ENCODE results near the gene CYP2C18. TPM values are rescaled to one million over a fixed set of nuclear protein-coding genes. Genes with fewer than 3 reads are reported as not detected.
"Not testable (repeated sequence)": the region's sequence is repeated elsewhere in the genome, so short reads cannot be mapped to it uniquely, and the experiment has no call there.

The CYP2C18 gene
- polyA plus RNA-seq (ENCODE audit: insufficient read length) = 0.12 TPM

DNA sequence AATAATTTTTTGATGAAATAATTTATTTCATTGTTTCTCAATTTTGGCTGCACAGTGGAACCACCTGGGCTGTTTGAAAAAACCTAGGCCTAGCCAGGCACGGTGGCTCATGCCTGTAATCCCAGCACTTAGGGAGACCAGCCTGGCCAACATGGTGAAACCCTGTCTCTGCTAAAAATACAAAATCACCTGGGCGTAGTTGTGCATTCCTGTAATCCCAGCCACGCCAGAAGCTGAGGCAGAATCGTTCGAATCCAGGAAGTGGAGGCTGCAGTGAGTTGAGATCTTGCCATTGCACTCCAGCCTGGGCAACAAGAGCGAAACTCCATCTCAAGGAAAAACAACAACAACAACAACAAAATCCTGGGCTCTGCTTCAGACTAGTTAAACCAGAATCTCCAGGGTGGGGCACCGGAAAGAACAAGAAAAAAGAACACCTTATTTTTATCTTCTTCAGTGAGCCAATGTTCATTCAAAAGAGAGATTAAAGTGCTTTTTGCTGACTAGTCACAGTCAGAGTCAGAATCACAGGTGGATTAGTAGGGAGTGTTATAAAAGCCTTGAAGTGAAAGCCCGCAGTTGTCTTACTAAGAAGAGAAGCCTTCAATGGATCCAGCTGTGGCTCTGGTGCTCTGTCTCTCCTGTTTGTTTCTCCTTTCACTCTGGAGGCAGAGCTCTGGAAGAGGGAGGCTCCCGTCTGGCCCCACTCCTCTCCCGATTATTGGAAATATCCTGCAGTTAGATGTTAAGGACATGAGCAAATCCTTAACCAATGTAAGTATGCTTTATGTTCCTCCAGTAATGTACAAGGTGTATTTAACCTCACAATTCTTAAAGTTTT is at the start of gene CYP2C18:
Gene CYP2C18 (plus strand): TSS at position 516 of the 841 bp plus-strand sequence. CDS start 91 bp downstream, at position 607.
- no peak for DNase-seq

GRCh38 chr10:94638097-94638496 is 45.4 kb upstream of the CYP2C18 start:
- not testable (repeated sequence) for DNase-seq

- no peak for DNase-seq
Measured at GRCh38 chr10:94639902-94640301, 43.6 kb upstream of the CYP2C18 start.

DNA sequence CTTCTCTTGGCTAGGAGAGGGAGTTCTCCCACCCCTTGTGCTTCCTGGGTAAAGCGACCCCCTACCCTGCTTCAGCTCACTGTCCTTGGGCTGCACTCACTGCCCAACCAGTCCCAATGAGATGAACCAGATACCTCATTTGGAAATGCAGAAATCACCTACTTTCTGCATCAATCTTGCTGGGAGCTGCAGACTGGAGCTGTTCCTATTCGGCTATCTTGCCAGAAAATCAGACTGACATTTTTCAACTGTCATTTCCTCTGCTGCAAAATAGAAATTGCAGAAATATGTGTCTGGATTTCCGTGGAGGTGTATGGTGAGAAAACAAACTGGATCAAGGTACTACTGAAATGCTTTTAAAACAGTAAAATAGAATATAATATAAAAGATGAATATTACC is 43.0 kb upstream of the CYP2C18 start:
- DNase-seq = no peak

DNA sequence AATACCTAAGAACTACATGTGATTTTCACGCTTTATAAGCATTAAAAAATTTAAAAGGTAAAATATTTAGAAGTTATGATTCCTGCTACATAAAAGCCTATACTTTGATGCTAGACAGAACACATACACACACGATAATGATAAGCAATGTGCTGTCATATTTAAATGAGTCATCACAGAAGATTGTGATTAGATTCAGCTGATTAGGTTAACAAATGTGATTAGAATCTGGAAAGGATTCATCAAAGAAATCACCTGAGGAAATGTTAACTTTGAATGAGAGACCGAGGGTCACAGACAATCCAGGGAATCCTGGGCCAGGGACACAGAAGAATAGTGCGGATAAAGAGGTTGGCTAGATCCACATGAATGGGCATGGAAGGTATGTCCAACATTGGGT is 42.0 kb upstream of the CYP2C18 start:
- DNase-seq = no peak

- no peak for DNase-seq
Measured at GRCh38 chr10:94644352-94644751, 39.2 kb upstream of the CYP2C18 start.

- no peak for DNase-seq
Measured at GRCh38 chr10:94645285-94645684, 38.2 kb upstream of the CYP2C18 start.

- not testable (repeated sequence) for DNase-seq
Measured at GRCh38 chr10:94655201-94655600, 28.3 kb upstream of the CYP2C18 start.

GRCh38 chr10:94663061-94663460 is 20.5 kb upstream of the CYP2C18 start:
- not testable (repeated sequence) for DNase-seq

DNA sequence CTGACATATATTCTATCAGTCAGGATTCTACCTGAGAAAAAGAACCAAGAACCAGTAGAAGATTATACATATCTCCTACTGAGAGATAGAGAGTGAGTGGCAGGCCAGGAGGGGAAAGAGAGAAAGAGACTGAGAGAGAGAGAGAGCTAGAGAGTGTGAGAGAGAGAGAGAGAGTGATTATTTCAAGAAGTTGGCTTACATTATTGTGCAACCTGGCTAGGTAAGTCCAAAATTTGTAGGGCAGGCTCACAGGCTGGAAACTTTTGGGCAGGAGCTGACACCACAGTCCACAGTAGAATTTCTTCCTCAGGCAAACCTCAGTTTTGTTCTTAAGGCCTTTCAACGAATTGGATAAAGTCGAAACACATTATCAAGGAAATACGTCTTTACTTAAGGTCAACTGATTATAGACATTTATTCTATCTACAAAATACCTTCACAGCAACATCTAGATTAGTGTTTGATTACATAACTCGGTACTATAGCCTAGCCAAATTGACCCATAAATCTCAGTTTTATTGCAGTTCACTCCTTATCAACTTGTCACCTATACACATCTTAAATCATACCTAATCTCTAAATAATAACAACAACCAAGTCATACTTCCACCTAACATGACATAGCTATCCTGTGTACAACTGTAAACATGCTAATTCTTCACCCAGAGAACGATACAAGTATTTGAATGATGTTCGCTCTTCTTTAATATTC is 17.0 kb upstream of the CYP2C18 start:
- no peak for DNase-seq

DNA sequence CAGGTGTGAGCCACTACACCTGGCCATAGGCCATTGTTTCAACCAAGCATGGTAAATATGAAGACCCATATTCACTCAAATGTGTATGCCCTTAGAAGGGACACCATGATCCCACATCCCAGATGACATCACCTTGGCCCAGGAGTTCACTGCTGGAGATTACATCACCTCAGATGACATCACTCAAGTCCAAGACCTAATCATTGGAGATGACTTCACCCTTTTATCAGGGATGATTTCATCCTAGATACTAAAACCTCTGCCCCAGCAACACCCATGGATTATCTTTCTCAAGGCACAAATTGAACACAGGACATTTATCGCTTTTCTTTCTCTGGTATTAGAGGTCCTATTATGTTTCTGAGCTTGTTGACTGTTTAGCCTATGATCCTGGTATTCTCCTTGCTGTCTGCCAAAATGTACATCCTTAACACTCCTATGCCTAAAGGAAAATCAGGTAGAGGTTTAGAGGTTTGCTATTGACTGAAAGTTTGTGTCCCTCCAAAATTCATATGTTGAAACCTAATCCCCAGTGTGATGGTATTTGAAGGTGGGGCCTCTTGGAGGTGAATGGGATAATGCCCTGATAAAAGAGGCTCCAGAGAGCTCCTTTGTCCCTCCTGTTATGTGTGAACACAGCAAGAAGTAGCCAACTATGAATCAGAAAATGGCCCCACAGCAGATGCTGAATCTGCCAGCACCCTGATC is 9.8 kb upstream of the CYP2C18 start:
- DNase-seq = no peak

DNA sequence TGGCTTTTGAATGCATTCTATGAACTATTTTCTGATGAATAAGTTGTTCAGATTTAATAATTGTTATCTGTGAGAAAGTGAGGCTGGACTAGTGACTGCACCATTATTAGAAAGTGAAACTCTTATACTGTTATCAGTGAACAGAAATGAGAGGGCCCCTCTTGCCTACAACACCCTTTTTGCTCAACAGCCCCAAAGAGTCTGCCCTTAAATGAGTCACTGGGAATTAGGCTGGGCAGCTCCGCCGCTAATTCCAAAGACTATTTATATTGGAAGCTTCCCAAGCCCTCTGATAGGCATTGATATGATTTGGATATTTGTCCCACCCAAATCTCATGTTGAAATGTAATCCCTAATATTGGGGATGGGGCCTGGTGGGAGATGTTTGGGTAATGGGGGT is 7.0 kb upstream of the CYP2C18 start:
- DNase-seq = no peak

DNA sequence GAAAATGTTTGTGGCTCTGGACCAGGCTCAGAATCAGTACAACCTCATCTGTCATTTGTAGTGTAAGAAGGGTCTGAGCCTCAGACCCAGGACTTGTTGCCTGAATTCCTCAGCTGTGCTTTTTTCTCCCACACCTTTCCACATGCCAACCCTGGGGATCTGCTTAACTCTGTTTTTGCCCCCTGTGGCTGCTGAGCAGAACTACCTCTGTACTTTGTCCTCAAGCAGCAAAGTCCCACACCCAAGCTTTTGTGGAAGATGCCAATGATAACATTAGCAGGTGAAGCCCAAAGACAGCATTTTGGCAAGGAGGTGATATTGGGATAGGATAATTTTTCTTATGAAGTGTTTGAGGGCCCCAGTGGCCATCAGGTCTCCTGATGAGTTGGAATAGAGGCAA is 5.8 kb upstream of the CYP2C18 start:
- DNase-seq = no peak

DNA sequence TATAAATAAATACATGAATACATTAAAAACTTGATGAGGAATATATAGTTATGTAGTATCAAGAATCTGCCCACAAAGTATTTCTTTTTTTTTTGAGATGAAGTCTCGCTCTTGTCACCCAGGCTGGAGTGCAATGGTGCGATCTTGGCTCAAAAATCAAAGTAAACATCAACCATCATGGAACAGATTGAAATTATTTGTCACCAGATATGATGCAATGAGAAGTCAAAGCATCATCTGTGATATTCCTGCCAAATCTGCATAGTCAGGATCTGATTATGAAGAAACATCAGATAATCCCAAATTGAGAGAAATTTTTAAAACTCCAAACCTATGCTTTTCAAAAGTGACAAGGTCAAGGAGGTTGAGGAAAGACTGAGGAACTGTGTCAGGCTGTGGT is 5.1 kb upstream of the CYP2C18 start:
- no peak for DNase-seq

DNA sequence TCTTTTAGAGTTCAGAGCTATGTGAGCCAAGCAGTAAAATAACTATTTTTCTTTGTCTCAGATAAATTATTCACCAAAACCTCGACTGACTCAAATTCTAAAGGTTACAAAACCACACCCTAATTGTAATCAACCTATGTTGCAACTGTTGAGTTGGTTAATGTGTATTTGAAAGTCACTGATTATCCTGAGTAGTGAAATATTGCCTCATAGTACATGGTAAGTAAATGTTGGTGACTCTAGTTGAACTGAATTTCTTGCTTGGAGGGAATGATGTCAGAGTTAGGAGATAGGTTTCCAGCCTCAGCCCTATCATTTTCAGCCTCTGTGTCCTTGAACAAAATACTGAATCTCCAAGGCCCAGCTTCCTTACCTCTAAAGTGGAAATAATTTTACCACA is 3.0 kb upstream of the CYP2C18 start:
- DNase-seq = no peak

DNA sequence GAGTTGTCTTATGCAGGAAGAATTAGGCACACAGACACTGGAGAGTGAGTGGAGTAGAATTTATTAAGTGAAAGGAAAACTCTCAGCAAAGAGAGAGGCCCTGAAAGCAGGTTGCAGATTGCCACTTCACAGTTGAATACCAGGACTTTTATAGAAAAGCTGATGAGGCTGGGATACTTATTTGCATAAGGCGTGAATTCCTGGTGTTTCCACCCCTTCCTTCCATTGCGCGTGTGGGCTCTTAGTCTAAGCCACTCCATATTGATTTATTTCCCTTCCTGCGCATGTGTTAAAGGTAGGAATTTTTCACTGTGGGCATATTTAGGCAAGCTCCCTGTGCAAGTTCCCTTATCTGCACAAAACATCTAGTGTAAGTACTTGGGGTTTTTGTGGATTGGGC is 893 bp upstream of the CYP2C18 start:
- DNase-seq = not testable (repeated sequence)

DNA sequence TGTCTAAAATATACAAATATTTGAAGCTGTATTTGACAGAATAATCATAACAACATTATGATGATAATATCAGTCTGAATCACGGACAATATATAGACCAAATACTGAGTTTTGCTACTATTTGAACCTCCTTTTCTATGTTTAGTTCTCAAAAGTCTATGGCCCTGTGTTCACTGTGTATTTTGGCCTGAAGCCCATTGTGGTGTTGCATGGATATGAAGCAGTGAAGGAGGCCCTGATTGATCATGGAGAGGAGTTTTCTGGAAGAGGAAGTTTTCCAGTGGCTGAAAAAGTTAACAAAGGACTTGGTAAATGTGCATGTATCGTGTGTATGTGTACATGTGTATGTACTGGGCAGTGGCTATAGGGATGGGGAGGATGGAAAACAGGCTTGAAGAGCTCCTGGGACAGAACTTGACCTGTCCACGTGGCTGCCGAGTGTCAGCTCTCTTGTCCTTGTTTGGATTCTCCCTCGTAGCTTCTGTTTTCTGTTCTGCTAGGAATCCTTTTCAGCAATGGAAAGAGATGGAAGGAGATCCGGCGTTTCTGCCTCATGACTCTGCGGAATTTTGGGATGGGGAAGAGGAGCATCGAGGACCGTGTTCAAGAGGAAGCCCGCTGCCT is 4.2 kb downstream of the CYP2C18 start:
- DNase-seq = no peak

DNA sequence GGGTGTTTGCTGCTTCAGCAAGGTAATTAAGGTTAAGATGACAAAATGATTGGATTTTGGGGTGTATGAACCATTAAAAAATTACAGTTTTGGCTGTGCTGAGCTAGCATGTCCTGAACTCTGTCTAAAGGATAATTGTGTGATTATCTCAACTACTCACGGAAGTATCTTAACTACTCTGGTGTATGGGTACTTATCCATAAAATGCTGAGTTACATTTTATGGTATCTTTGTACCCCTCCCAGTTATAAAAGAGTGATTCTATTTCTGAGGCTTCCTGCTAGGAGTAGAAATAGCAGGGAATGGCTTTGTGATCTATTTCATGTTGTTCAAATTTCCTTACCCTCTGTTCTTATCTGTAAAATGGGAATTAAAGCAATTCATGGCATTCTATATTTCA is 22.6 kb downstream of the CYP2C18 start:
- DNase-seq = no peak

DNA sequence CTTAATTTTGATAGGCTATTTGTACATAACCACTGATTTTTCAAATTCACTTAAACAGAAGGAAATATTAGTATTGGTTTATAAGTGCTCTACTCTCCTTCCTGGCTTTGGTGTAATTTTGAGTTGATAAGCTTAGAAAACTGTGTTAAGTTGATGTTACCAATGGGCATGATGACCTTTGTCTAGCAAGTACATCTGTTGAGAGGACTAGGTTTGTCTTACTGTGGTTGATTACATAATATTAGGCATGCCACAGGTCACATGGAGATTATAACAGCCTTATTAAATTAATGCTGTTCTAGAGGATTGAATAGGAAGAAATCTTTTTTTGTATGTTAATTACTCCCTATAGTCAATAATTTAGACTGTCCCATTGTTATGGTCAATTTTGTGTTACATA is 27.0 kb downstream of the CYP2C18 start:
- DNase-seq = no peak

DNA sequence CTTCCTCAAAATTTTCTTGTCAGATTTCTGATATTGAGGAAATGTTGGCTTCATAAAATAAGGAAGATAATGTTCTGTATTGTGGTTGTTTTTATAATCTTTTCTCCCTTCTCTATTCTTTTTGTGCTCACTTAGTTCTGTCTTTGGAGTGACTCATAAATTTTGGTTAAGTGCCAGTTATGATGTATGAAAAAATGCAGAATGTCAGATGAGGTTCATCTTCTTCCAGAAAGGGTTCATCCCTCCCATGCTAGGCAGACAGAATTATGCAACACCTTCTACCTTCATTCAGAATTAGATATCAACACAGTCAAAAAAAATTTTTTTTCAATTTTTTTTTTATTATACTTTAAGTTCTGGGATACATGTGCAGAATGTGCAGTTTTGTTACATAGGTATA is 42.3 kb downstream of the CYP2C18 start:
- no peak for DNase-seq

GRCh38 chr10:94735197-94735596 is 51.7 kb downstream of the CYP2C18 start:
- no peak for DNase-seq

GRCh38 chr10:94738588-94738987 is 55.1 kb downstream of the CYP2C18 start:
- no peak for DNase-seq

- no peak for DNase-seq
Measured at GRCh38 chr10:94747137-94747536, 63.6 kb downstream of the CYP2C18 start.
